Measurements from ENCODE around the gene PPP1R13B. TPM values are rescaled to one million over a fixed set of nuclear protein-coding genes. Genes with fewer than 3 reads are reported as not detected.
A peak's percentile ranks its signal among the peaks of the same experiment; 100 is the strongest.

PPP1R13B gene
- total RNA-seq, 3 donors from 2014 or later = 49.6 to 65.5 (median 52.1) TPM

- intact Hi-C loops (cut with DNase I, micrococcal nuclease) = no loop called here
- DNase-seq (peak in 2 of 3 donors; percentile 25 to 37), ATAC-seq (no peak)
- no peaks in the 10 kb centered on the region for H3K36me3 ChIP-seq (ENCODE audit: low read depth)
- no peaks in the 10 kb centered on the region for H3K9me3 ChIP-seq
- TF ChIP-seq CTCF (IDR thresholded peaks at IDR 0.05) = no peak
- no peak overlapping the region for H3K4me3 ChIP-seq
- peaks cover 11% of the 10 kb centered on the region for H3K4me1 ChIP-seq (ENCODE audit: low read depth)
Observed at GRCh38 chr14:103858063-103858781, 10.8 kb upstream of the PPP1R13B start.

- H3K9me3 ChIP-seq = no peaks in the 10 kb centered on the region
- H3K4me1 ChIP-seq (ENCODE audit: low read depth) = peaks cover 11% of the 10 kb centered on the region
- no peaks in the 10 kb centered on the region for H3K36me3 ChIP-seq (ENCODE audit: low read depth)
- intact Hi-C loops (cut with DNase I, micrococcal nuclease) = no loop called here
- TF ChIP-seq CTCF (IDR thresholded peaks at IDR 0.05) = no peak
- peak in 2 of 3 donors; percentile 11 for DNase-seq
- ATAC-seq = no peak
- no peak overlapping the region for H3K4me3 ChIP-seq
Observed at GRCh38 chr14:103857256-103857655, 9.9 kb upstream of the PPP1R13B start.

GRCh38 chr14:103856607-103857006, 9.2 kb upstream of the PPP1R13B start:
- DNase-seq (no peak), ATAC-seq (no peak)
- intact Hi-C loops (cut with DNase I, micrococcal nuclease) = no loop called here
- Histone ChIP-seq H3K9me3 (no peaks in the 10 kb centered on the region), H3K4me3 (no peak overlapping the region), H3K4me1 (ENCODE audit: low read depth) (peaks cover 11% of the 10 kb centered on the region), H3K36me3 (ENCODE audit: low read depth) (no peaks in the 10 kb centered on the region)
- no peak for TF ChIP-seq CTCF (IDR thresholded peaks at IDR 0.05)

- Histone ChIP-seq H3K9me3 (no peaks in the 10 kb centered on the region), H3K4me3 (no peak overlapping the region), H3K36me3 (ENCODE audit: low read depth) (no peaks in the 10 kb centered on the region), H3K4me1 (ENCODE audit: low read depth) (peaks cover 11% of the 10 kb centered on the region)
- ATAC-seq (peak; percentile 32), DNase-seq (peak in 2 of 3 donors; percentile 38)
- intact Hi-C loops (cut with DNase I, micrococcal nuclease) = no loop called here
- no peak for TF ChIP-seq CTCF (IDR thresholded peaks at IDR 0.05)
Observed at GRCh38 chr14:103856105-103856504, 8.7 kb upstream of the PPP1R13B start.

GRCh38 chr14:103855734-103856095, 8.3 kb upstream of the PPP1R13B start:
- ATAC-seq = no peak
- TF ChIP-seq CTCF (IDR thresholded peaks at IDR 0.05) = no peak

More at GRCh38 chr14:103855734-103856095, 8.3 kb upstream of the PPP1R13B start:
- H3K9me3 ChIP-seq = no peaks in the 10 kb centered on the region
- no peak overlapping the region for H3K4me3 ChIP-seq
- peaks cover 11% of the 10 kb centered on the region for H3K4me1 ChIP-seq (ENCODE audit: low read depth)
- intact Hi-C loops (cut with DNase I, micrococcal nuclease) = no loop called here
- no peak for DNase-seq
- H3K36me3 ChIP-seq (ENCODE audit: low read depth) = no peaks in the 10 kb centered on the region

All from mucosa of descending colon (tissue), 3 donors.